ENCODE measurements around the gene RPL7A. TPM values are rescaled to one million over a fixed set of nuclear protein-coding genes. Genes with fewer than 3 reads are reported as not detected.
"Not testable (repeated sequence)": the region's sequence is repeated elsewhere in the genome, so short reads cannot be mapped to it uniquely, and the experiment has no call there.

The RPL7A gene
- 2,028 TPM for polyA plus RNA-seq (2013, experiment 1 of 2; ENCODE audit: insufficient read length)
- polyA plus RNA-seq (2013, experiment 2 of 2; ENCODE audit: insufficient read length) = 1,971 TPM

- DNase-seq = peak; percentile 97
Observed at GRCh38 chr9:133347985-133348717, at the start of gene RPL7A, which contains the start of gene MED22. Gene RPL7A (plus strand): TSS chr9:133348218. CDS start chr9:133348244, 26 bp downstream. Gene MED22 (minus strand): TSS chr9:133348131. CDS start chr9:133346662, 1,469 bp downstream.

DNA sequence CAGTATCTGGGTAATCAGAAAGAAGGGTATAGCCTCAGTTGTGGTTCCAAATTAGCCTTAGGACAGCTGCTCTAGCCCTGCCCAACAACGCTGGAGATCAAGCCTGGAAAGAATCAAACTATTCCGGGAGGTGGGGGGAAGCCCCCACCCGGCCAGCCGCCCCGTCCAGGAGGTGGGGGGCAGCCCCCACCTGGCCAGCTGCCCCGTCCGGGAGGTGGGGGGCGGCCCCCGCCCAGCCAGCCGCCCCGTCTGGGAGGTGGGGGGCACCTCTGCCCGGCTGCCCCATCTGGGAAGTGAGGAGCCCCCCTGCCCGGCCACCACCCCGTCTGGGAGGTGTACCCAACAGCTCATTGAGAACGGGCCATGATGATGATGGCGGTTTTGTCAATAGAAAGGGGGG is 48.0 kb upstream of the RPL7A start:
- not testable (repeated sequence) for DNase-seq

DNA sequence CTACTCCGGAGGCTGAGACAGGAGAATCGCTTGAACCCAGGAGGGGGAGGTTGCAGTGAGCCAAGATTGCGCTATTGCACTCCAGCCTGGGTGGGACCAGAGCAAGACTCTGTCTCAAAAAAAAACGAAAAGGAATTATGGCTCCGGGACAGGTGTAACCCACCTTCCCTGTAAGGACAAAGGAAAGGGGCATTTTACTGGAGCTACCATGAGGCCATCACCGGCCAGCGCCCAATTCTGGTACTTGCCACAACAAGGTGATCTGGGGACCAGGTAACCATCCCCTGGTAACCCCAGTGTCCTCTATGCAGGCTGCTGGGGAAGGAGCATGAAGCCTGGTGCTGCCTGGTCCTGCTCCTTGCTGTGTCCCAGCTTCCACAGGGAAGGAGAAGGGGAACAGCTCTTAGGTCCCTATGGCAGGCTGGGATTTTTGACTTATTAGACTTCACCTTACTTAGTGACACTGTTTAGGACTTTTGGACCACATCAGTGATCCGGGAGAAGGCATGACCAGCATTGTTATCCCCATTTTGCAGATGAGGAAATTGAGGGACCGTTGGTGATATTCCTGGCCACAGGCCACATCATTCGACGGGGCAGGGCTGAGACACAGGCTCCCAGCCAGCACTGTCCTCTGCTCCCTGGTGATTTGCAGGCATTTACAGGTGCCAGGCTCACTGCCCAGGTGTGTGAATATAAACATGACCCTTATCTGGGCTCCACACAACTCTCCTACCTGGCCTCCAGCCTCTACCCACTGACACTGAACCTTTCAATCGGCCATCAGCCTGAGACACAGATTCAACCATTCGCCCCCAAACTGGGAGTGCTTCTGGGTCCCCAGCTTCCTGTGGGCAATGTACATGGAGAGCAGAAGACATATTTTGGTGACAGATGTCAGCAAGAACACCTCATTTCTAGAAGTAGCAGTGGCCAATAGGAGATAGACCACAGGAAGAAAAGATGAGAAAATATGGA is 46.5 kb upstream of the RPL7A start:
- DNase-seq = no peak

DNA sequence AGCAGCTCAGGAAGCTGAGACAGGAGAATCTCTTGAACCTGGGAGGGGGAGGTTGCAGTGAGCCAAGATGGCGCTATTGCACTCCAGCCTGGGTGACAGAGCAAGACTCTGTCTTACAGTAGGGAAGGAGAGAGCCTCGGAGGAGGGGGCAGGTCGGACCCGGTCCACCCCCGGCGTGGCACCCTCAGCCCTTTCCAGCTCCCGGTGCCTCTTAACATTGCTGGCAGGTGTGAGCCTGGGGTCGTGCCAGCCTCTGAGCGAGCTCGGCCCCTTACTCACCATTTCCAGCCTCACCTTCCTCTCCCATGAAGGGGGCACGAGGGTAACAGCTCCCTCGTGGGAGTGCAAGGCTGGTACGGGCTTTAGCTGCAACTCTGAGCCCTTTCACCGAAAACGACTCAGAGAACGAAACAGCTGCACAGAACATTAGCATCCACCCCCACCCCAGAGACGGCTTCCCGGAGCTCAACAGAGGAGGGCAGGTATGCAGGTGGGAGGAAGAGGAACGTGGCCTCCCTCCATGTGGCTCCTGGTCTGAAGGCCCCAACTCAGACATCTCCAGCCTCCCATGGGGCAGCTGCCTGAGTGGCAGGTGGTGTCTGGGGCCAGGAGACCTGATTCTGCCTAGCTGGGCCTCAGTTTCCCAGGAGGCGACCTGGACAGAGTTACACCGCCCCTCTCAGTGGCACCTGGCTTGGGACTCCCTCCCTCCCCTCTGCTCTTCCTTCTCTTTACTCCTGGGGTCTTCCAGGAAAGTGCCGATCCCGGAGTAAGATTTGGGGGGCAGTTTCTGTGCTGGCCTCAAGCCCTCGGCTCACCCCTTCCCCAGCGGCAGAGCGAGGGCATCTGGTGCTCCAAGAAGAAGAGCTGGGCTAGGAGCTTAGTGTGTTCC is 44.5 kb upstream of the RPL7A start:
- DNase-seq = no peak

GRCh38 chr9:133304158-133304470 is 43.9 kb upstream of the RPL7A start:
- DNase-seq = no peak

GRCh38 chr9:133304477-133305377 is 43.3 kb upstream of the RPL7A start:
- DNase-seq = no peak

- DNase-seq = no peak
Observed at GRCh38 chr9:133305731-133306130, 42.3 kb upstream of the RPL7A start.

- peak; percentile 5 for DNase-seq
Observed at GRCh38 chr9:133306242-133307204, 41.5 kb upstream of the RPL7A start.

DNA sequence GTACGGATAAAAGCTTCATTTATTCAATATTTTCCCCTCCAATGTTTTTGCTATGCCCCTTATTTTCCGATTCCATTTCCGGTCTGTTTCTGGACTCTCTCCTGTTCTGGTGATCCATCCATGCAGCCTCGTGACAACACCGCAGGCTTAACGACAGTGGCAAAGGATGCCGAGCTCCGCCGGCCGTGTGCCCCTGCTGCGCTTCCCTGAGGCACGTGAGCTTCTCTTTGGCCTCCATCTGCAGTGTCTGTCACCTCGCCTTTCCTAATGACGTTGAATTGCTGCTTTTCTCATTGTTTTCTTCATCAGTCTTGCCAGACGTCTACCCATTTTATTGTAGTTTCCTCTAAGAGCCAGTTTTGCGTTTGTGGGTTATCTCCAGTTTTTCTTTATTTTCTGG is 40.7 kb upstream of the RPL7A start:
- DNase-seq = no peak

DNA sequence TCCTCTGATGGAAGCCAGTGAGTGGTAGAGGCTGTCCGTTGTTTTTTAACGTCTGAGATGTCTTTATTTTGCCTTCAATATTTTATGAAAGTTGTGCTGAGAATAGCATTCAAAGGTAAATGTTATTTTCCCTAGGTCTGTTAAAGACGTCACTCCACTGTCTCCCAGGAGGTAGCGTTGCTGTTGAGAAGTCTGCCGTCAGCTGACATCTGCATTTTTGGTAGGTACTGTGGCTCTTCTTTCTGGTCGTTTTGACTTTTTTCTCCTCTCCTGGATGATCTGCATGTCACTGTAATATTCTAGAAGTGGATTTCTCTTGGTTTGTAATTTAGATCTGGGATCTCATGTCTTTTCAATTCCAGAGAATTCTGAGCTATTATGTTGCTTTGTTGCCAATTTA is 38.4 kb upstream of the RPL7A start:
- DNase-seq = no peak

GRCh38 chr9:133315997-133316396 is 32.0 kb upstream of the RPL7A start:
- no peak for DNase-seq

GRCh38 chr9:133317551-133317950 is 30.5 kb upstream of the RPL7A start:
- DNase-seq = not testable (repeated sequence)

DNA sequence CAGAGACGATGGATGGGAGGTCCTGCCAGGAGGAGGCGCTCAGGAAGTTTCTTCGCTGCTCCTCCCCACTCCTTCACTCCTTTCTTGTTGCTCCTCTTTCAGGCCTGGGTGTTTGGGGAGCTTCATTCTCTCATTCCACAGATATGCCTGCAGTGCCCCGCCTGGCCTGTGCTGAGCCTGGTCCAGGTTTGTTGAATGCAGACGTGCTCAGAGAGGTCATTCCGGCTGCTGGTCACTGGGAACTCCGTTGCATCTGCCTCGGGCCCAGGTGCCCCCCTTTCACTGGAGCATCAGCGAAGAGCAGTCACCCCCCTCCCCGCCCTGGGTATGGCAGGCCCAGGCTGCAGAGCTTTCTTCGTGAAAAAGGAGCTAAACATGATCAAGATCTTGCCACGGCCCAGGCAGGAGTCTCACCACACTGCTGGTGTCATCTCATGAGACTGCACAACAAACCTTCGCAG is 27.6 kb upstream of the RPL7A start:
- DNase-seq = no peak

DNA sequence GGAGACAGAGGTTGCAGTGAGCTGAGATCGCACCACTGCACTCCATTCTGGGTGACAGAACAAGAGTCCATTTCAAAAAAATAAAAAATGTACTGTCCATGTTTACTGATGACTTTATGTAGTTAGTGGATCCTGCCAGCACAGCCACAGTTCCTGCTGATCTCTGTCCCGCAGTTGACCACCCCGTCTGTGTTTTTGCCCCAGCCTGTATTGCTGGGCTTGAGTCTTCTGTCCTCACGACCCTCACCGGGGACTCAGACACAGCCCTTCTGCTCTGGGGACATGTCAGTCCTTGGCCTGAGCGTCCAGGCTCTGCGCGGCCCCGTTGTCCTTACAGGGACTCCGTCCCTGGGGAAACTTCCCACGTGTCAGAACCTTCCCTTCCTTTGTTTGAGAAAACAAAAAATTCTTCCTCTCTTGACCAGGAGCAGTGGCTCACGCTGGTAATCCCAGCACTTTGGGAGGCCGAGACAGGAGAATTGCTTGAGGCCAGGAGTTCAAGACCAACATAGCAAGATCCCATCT is 26.5 kb upstream of the RPL7A start:
- DNase-seq = no peak

DNA sequence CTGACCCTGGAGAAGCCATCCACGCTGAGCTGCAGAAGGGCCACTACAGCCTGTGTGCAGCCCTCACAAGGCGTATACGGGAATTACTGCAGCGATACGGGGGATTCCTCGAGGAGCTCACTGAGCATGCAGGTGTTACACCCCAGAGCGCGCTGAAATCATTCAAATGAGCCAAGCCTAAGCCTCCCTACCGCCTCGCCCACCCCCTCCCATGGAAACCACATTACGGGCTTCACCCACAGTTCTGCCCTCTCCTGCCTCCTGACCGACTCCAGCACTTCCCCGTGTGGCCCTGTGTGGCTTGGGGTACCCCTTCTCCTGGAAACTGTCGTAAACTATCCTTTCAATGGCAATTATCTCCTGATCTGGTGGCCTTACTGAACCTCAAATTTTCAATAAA is 25.3 kb upstream of the RPL7A start:
- DNase-seq = no peak

GRCh38 chr9:133323211-133323610 is 24.8 kb upstream of the RPL7A start:
- no peak for DNase-seq

DNA sequence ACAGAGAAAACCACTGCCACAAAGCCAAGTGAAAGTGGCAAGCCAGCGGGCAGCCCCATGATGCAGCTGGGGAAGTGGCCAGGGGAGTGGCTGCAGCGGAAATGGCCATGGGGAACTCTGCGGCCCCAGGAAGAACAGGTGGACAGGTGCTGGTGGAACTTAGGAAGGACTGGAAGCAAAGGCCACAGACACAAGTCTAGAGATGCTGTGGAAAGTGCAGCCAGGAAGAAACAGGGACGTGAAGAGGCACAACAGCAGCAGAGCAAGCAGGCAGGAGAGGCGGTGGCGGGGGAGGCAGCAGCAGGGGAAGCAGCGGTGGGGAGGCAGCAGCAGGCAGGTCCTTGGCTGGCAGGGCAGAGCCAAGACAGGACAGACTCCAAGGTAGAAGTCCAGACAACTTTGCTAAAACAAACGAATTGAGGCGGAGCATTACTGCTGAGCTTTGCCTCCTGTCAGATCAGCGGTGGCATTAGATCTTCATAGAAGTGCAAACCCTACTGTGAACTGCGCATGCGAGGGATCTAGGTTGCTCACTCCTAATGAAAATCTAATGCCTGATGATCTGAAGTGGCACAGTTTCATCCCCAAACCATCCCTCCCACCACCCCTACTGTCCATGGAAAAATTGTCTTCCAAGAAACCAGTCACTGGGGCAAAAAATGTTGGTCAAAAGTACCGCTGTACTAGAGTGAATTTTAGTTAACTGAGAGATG is 23.9 kb upstream of the RPL7A start:
- no peak for DNase-seq

DNA sequence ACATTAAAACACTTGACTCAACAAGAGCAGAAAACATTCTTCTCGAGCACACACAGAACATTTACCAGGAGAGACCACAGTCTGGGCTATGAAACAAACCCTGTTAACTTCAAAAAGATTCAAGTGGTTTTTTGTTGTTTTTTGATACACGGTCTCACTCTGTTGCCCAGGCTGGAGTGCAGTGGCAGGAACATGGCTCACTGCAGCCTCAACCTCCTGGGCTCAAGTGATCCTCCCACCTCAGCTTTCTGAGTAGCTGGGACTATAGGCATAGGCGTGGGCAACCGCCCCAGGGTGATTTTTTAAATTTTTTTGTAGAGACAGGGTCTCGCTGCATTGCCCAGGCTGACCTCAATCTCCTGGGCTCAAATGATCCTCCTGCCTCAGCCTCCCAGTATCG is 21.0 kb upstream of the RPL7A start:
- not testable (repeated sequence) for DNase-seq
